GM20431 (cell line): ENCODE data around the gene NAV2.
"Not testable (repeated sequence)": the region's sequence is repeated elsewhere in the genome, so short reads cannot be mapped to it uniquely, and the experiment has no call there.

Experiments
- in situ Hi-C: fragments of 300-500 bp; cut with MseI, MboI; formaldehyde crosslinking; loops from one replicate; pipeline ENCODE4 v1.15.0; 2020; ENCODE audit warnings: low sequenced_read_pairs; ENCODE audit not compliant: unreplicated experiment

Gene NAV2

GRCh38 chr11:19953909-19954308 is 241.3 kb downstream of the NAV2 start:
- in situ Hi-C loops: no loop called here

GRCh38 chr11:19954899-19955298 is 242.3 kb downstream of the NAV2 start:
- in situ Hi-C loops: no loop called here

GRCh38 chr11:19955660-19956059 is 243.0 kb downstream of the NAV2 start:
- in situ Hi-C loops: no loop called here

GRCh38 chr11:19956228-19956627 is 243.6 kb downstream of the NAV2 start:
- in situ Hi-C loops: no loop called here

GRCh38 chr11:19957294-19957943 is 244.8 kb downstream of the NAV2 start:
- in situ Hi-C loops: no loop called here

- in situ Hi-C loops: no loop called here
These were observed 245.6 kb downstream of the NAV2 start for GRCh38 chr11:19958204-19958603.

- in situ Hi-C loops: no loop called here
These were observed 246.6 kb downstream of the NAV2 start for GRCh38 chr11:19959210-19959609.

GRCh38 chr11:19959648-19960059 is 247.0 kb downstream of the NAV2 start:
- in situ Hi-C loops: no loop called here

GRCh38 chr11:19960410-19960809 is 247.8 kb downstream of the NAV2 start:
- in situ Hi-C loops: not testable (repeated sequence)

- in situ Hi-C loops: no loop called here
These were observed 248.6 kb downstream of the NAV2 start for GRCh38 chr11:19961225-19961624.

GRCh38 chr11:19962053-19962800 is 249.6 kb downstream of the NAV2 start:
- in situ Hi-C loops: no loop called here

GRCh38 chr11:19962801-19963175 is 250.2 kb downstream of the NAV2 start:
- in situ Hi-C loops: no loop called here

GRCh38 chr11:19963697-19964387 is 251.2 kb downstream of the NAV2 start:
- in situ Hi-C loops: no loop called here

- in situ Hi-C loops: no loop called here
These were observed 253.8 kb downstream of the NAV2 start for GRCh38 chr11:19966441-19966840.

- in situ Hi-C loops: no loop called here
These were observed 254.3 kb downstream of the NAV2 start for GRCh38 chr11:19966927-19967326.

GRCh38 chr11:19967787-19968186 is 255.2 kb downstream of the NAV2 start:
- in situ Hi-C loops: no loop called here

GRCh38 chr11:19968860-19969259 is 256.2 kb downstream of the NAV2 start:
- in situ Hi-C loops: no loop called here

GRCh38 chr11:19970944-19971343 is 258.3 kb downstream of the NAV2 start:
- in situ Hi-C loops: no loop called here

GRCh38 chr11:19972091-19972490 is 259.5 kb downstream of the NAV2 start:
- in situ Hi-C loops: no loop called here

- in situ Hi-C loops: no loop called here
These were observed 260.0 kb downstream of the NAV2 start for GRCh38 chr11:19972651-19973050.

- in situ Hi-C loops: no loop called here
These were observed 260.5 kb downstream of the NAV2 start for GRCh38 chr11:19973136-19973635.
